Osteocyte (in vitro differentiated cells): ENCODE results near the gene GNA15. TPM values are rescaled to one million over a fixed set of nuclear protein-coding genes. Genes with fewer than 3 reads are reported as not detected.

Source experiments
- DNase-seq: peaks from one replicate; pipeline ENCODE4 v3.0.0; 2021; ENCODE audit warnings: mixed read lengths; ENCODE audit not compliant: unreplicated experiment; ENCODE audit errors: extremely low spot score
- H3K27ac Mint-ChIP-seq: one replicate; pipeline ENCODE4 v1.8.0; 2021; ENCODE audit warnings: mild to moderate bottlenecking, mixed read lengths; ENCODE audit not compliant: unreplicated experiment
- H3K27me3 Mint-ChIP-seq: one replicate; pipeline ENCODE4 v1.8.0; 2021; ENCODE audit warnings: mixed read lengths; ENCODE audit not compliant: unreplicated experiment
- H3K36me3 Mint-ChIP-seq: one replicate; pipeline ENCODE4 v1.8.0; 2021; ENCODE audit warnings: mixed read lengths; ENCODE audit not compliant: unreplicated experiment
- H3K4me1 Mint-ChIP-seq: one replicate; pipeline ENCODE4 v1.8.0; 2021; ENCODE audit warnings: mixed read lengths; ENCODE audit not compliant: unreplicated experiment
- H3K4me3 Mint-ChIP-seq: one replicate; pipeline ENCODE4 v1.8.0; 2021; ENCODE audit warnings: mild to moderate bottlenecking, moderate library complexity, mixed read lengths; ENCODE audit not compliant: unreplicated experiment
- H3K9me3 Mint-ChIP-seq: one replicate; pipeline ENCODE4 v1.8.0; 2021; ENCODE audit warnings: mixed read lengths; ENCODE audit not compliant: unreplicated experiment
- CTCF ChIP-seq: fragments of 200-600 bp; sonication (generic); IDR thresholded peaks from 2 replicates; pipeline ENCODE4 v1.5.0; 2021; ENCODE audit warnings: antibody characterized with exemption, mild to moderate bottlenecking, moderate library complexity
- total RNA-seq: library from RNA; stranded (reverse); gene quantifications from 2 replicates; pipeline ENCODE4 v1.2.1, GENCODE V29; 2021

Gene GNA15
- total RNA-seq, 1 donor from 2014 or later, result not detected

GRCh38 chr19:3104708-3104983 is 31.2 kb upstream of the GNA15 start:
- DNase-seq, result no peak
- H3K4me1 Mint-ChIP-seq, result peaks cover 40% of the 10 kb centered on the region
- no peaks in the 10 kb centered on the region for H3K9me3 Mint-ChIP-seq
- H3K36me3 Mint-ChIP-seq, result peaks cover 3% of the 10 kb centered on the region
- H3K4me3 Mint-ChIP-seq, result no peak overlapping the region
- TF ChIP-seq CTCF, result no peak
- no peak overlapping the region for H3K27ac Mint-ChIP-seq
- H3K27me3 Mint-ChIP-seq, result no peaks in the 10 kb centered on the region

DNA sequence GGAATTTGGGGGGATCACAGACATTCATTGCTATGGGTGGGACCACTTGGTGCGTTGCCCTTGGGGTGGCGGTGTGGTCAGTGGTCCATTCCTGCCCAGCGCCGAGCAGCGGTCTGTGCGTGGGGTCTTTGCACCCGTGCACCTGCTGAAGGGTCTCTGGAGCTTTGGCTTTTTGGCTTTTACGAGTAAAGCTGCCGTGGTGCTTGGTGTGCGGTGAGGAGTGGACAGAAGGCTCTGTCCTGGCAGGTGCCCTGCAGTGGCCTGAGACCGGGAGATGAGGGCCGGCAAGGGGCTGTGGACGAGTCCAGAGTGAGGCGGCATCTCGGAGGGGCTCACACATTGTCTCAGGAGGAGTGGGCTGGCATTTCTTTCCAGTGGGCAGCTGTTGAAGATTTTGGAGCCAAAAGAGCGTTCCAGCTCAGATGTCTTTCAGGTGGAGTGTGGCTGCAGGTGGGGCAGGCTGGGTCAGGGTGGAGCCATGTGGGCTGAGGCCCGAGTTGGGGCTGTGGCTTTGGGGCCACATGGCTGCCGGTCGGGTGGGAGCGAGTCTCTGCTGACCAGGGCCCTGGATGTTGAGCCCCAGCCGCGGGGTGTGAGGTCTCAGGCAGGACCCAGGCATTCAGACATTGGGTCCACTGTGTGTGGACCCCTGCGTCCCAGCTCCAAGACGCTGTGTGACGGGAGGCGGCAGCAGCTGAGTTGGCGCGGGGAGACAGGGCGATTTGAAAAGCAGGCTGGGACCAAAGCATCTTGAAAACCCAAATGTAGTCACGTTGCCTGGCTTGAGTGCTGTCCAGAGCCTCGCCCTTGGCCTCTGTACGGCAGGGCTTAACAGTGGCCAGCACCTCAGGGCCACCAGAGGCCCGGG is 30.0 kb upstream of the GNA15 start:
- no peaks in the 10 kb centered on the region for H3K27me3 Mint-ChIP-seq
- H3K9me3 Mint-ChIP-seq, result no peaks in the 10 kb centered on the region
- peaks cover 3% of the 10 kb centered on the region for H3K36me3 Mint-ChIP-seq
- H3K4me3 Mint-ChIP-seq, result no peak overlapping the region
- TF ChIP-seq CTCF, result no peak
- H3K27ac Mint-ChIP-seq, result no peak overlapping the region
- peaks cover 34% of the 10 kb centered on the region for H3K4me1 Mint-ChIP-seq
- no peak for DNase-seq

DNA sequence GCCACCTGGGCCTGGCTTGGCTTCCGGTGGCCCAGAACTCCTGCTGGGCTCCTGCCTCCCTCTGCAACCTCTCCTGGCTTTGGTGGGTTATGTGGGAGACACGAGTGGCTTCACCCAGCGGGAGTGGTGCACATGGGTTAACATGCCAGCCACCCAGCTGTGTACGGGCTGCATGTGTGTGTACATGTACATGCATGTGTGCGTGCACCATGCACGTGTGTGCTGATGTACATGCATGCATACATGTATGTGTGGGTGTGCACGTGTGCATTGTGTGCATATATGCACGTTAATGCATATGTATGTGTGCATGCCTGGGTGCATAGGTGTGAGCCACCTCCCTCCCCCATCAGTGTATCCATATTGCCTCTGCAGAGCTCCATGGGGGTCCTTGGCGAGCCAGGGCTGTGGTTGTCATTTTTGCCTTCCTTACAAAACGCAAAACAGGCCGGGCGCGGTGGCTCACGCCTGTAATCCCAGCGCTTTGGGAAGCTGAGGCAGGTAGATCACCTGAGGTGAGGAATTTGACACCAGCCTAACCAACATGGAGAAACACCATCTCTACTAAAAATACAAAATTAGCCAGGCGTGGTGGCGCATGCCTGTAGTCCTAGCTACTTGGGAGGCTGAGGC is 29.2 kb upstream of the GNA15 start:
- Mint-ChIP-seq H3K27ac (no peak overlapping the region), H3K4me1 (peaks cover 30% of the 10 kb centered on the region), H3K27me3 (no peaks in the 10 kb centered on the region), H3K4me3 (no peak overlapping the region), H3K9me3 (no peaks in the 10 kb centered on the region), H3K36me3 (peaks cover 3% of the 10 kb centered on the region)
- DNase-seq, result no peak
- TF ChIP-seq CTCF, result no peak

- Mint-ChIP-seq H3K36me3 (peaks cover 5% of the 10 kb centered on the region), H3K27me3 (no peaks in the 10 kb centered on the region), H3K4me3 (no peak overlapping the region), H3K4me1 (peaks cover 29% of the 10 kb centered on the region), H3K9me3 (no peaks in the 10 kb centered on the region), H3K27ac (no peak overlapping the region)
- DNase-seq, result no peak
- no peak for TF ChIP-seq CTCF
Observed at GRCh38 chr19:3107658-3108057, 28.2 kb upstream of the GNA15 start.

GRCh38 chr19:3108775-3109174 is 27.1 kb upstream of the GNA15 start:
- H3K27ac Mint-ChIP-seq, result peak overlapping the region; percentile 73

More at GRCh38 chr19:3108775-3109174, 27.1 kb upstream of the GNA15 start:
- no peaks in the 10 kb centered on the region for H3K9me3 Mint-ChIP-seq
- TF ChIP-seq CTCF, result peak; percentile 89
- H3K4me1 Mint-ChIP-seq, result peaks cover 29% of the 10 kb centered on the region
- DNase-seq, result no peak
- no peaks in the 10 kb centered on the region for H3K27me3 Mint-ChIP-seq
- H3K36me3 Mint-ChIP-seq, result peaks cover 5% of the 10 kb centered on the region
- no peak overlapping the region for H3K4me3 Mint-ChIP-seq
